ENCODE data around the gene PDE6H.

DNA sequence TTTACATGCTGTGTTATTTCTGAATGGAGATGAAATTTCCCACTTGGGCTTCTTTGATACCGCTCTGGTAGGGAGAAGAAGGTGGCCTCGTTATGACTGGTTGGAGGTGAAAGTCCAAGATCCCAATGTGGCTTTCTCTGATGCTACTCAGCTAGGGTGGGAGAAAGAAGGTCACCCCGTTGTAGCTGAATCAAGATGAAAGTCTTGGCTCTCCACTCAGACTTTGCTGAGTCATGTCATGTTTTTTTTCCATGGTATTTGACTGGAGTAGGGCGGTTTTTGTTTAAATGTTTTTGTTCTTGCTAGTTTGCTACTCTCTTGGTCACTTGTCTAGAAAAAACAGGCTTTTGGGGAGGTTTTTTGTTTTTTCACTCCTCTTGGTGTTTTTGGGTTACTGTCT, 2.4 kb upstream of the PDE6H start:
- TF ChIP-seq, protein P1, sequence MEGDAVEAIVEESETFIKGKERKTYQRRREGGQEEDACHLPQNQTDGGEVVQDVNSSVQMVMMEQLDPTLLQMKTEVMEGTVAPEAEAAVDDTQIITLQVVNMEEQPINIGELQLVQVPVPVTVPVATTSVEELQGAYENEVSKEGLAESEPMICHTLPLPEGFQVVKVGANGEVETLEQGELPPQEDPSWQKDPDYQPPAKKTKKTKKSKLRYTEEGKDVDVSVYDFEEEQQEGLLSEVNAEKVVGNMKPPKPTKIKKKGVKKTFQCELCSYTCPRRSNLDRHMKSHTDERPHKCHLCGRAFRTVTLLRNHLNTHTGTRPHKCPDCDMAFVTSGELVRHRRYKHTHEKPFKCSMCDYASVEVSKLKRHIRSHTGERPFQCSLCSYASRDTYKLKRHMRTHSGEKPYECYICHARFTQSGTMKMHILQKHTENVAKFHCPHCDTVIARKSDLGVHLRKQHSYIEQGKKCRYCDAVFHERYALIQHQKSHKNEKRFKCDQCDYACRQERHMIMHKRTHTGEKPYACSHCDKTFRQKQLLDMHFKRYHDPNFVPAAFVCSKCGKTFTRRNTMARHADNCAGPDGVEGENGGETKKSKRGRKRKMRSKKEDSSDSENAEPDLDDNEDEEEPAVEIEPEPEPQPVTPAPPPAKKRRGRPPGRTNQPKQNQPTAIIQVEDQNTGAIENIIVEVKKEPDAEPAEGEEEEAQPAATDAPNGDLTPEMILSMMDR (IDR thresholded peaks at IDR 0.05; ENCODE audit: borderline replicate concordance, extremely low read depth, low read length, poor library complexity, severe bottlenecking): no peak
- TF ChIP-seq EZH2 (IDR thresholded peaks at IDR 0.05; ENCODE audit: borderline replicate concordance, low read depth, low read length, severe bottlenecking): no peak

Measured in DND-41 (cell line).